Stimulated activated CD8-positive, alpha-beta memory T cell treated with anti-CD3 and anti-CD28 coated beads, Interleukin-7, amount 100 ng/mL, for 24 hours (primary cell): ENCODE results near the gene ARPC4.
"Not testable (repeated sequence)": the region's sequence is repeated elsewhere in the genome, so short reads cannot be mapped to it uniquely, and the experiment has no call there.

ENCODE experiments used
- DNase-seq: peaks from one replicate; pipeline ENCODE4 v3.0.0-alpha.2; 2020; ENCODE audit warnings: low read depth

Gene ARPC4

DNA sequence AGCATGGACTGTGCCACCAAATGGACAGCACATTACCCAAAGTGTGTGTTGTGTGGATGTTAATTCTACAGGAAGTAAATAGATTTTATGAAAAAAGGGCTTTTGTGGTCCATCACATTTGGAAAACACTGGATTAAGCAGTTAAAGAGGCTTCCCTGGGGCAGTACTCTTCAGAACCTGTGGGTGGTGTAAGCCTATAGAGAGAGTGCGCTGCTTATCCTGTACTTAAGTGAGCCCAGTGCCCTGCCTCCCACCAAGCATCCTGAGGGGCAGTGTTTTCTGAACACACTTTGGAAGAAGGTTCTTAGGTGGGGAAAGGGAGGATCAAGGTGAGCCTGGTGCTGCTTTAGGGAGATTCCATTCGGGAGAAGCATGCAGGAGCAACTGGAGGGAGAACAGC, 28.1 kb downstream of the ARPC4 start:
- no peak for DNase-seq

DNA sequence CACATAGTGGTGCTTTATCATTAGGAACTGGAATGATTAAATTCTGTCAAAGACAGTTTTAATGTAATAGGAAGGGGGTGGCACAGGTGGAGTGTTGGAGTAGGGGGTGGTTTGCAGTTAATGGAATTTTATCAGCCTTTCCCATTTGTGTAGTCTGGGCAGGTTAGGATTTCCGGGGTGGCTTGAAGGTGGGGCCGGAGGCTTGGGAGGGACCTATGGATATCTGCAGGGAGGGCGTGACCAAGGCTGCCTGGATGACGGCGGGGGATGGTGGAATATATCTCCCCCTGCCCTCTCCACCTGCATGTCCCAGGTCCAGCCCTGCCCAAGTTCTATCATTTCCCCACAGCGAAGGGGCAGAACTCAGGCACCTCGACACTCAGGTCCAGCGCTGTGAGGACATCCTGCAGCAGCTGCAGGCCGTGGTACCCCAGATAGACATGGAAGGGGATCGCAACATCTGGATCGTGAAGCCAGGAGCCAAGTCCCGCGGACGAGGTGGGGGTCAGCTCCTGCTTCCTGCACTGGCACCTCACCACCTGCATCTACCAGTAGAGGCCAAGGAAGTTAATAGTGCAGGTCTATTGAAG, 32.7 kb downstream of the ARPC4 start:
- DNase-seq: no peak

- DNase-seq: no peak
Observed at GRCh38 chr3:9826815-9827573, 34.1 kb downstream of the ARPC4 start.

GRCh38 chr3:9828801-9829755, 36.2 kb downstream of the ARPC4 start:
- DNase-seq: no peak

- no peak for DNase-seq
Observed at GRCh38 chr3:9831253-9831652, 38.4 kb downstream of the ARPC4 start.

- DNase-seq: no peak
Observed at GRCh38 chr3:9833078-9833477, 40.2 kb downstream of the ARPC4 start.

DNA sequence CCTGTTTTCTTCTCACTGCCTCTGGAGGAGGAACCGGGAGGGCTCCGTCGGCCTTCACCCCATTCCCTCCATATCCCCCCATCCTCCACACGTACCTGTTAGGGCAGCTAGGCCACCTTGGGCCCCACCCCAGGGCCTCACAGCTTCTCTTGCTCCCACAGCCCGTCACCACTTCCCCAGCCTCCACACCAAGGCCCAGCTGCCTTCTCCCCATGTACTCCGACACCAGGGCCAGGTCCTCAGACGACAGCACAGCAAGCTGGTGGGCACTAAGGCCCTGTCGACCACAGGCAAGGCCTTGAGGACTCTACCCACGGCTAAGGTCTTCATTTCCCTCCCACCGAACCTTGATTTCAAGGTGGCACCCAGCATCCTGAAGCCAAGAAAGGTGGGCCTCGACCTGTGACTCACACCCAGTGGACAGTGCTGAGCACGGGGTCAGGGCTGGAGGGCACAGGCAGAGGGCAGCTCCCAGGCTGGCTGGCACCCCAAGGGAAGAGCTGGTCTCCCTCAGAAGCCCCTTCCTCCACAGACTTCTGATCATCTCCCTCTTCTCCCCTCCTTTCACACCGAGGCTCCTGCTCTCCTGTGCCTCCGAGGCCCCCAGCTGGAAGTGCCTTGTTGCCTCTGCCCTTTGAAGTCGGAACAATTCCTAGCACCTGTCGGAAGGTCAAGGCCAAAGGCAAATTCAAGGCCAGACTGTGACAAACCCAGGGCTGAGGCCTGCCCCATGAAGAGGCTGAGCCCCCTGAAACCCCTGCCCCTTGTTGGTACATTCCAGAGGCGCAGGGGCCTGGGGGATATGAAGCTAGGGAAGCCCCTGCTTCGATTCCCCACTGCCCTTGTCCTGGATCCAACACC, 41.9 kb downstream of the ARPC4 start:
- no peak for DNase-seq

DNA sequence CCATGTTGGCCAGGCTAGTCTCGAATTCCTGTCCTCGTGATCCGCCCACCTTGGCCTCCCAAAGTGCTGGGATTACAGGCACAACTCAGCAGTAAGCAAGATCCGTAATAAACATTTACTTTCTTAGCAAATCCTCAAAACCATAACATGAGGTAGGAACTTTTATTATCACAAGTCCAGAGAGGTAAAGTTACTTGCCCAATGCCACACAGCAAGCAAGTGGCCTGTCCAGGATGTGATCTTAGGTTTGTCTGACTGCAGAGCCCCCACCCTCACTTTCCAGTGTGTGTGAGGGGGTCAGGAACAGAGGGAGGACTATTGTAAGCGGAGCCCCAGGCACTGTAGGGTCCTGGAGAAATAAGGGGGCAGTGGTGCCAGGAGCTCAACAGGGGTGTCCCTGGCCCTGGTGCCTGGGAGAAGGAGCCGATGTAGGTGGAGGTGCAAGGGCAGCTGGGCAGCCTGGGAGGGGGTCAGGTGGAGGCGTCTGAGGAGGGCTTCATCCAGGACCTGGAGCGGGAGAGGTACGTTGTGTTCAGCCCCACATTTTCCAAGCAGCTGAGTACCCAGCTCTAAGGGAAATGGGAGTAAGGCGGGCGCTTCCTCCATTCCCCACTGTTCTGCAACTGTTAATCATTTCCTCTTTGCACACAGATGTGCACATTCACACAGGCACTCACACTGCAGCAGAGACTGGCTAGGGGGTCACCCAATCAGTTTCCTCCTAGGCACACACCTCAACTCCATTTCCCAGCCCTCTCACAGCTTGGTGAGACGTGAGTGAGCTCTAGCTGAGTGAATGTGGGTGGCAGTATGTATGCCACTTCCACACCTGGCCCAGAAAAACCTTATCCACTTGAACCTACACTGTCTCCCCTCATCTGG, 45.1 kb downstream of the ARPC4 start:
- no peak for DNase-seq

DNA sequence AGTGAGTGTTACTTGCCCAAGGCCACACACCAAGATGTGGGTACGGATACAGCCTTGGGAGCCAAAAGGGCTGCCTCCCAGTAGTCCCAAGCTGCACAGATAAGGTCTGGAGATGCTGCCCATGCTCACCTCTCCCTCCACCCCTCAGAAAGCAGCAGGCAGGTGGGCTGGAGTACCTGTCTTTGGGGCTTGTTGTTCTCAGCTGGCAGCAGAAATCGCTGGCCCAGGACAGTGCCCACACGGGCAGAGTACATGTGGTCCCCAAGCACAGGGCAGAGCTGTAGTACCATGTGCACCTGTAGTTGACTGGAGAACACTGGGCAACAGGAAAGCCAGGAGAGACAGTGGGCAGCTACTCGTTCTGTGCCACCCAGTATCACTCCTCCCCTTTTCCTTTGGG, 46.0 kb downstream of the ARPC4 start:
- DNase-seq: no peak

DNA sequence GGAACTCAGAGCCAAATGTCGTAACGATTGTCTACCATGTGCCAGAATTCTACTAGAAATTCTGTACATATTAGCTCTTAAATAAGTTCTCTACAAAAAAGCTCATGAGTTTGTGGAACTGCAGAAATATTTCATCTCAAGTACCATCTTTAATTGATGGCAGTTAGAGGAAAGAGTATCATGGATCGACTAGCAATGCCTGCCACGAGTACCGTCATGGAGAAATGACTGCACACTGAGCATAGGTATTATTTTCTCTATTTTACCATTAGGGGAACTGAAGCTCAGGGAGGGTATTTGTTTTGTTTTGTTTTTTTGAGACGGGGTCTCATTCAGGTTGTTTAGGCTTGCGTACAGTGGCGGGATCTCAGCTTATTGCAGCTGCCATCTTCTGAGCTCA, 48.1 kb downstream of the ARPC4 start:
- no peak for DNase-seq

GRCh38 chr3:9843715-9844438, 51.0 kb downstream of the ARPC4 start, which contains the start of gene RPUSD3:
RPUSD3 (minus strand) TSS chr3:9844008; CDS start chr3:9843990, 18 bp downstream.
- peak; percentile 94 for DNase-seq

- no peak for DNase-seq
Observed at GRCh38 chr3:9846231-9846630, 53.3 kb downstream of the ARPC4 start.

DNA sequence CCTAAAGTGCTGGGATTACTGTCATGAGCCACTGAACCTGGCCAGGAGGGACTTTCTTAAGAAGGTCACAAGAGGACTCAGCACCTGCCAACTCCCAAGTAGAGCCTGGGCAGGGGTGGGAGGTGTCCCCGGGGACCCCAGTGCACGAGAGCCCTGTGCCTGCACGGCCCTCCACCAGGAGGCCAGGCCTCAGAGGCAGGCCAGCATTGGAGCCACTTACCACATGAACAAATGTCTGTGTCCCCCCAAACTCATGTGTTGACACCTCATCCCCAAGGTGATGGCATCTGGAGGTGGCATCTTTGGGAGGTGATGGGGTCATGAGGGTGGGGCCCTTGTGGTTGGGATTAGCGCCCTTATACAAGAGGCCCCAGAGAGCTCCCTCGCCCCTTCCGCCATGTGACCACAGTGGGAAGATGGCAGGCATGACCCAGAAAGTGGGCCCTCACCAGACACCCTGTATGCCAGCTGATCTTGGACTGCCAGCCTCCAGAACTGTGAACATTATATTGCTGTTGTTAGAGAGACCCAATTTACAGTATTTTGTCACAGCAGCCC, 54.1 kb downstream of the ARPC4 start:
- DNase-seq: no peak

DNA sequence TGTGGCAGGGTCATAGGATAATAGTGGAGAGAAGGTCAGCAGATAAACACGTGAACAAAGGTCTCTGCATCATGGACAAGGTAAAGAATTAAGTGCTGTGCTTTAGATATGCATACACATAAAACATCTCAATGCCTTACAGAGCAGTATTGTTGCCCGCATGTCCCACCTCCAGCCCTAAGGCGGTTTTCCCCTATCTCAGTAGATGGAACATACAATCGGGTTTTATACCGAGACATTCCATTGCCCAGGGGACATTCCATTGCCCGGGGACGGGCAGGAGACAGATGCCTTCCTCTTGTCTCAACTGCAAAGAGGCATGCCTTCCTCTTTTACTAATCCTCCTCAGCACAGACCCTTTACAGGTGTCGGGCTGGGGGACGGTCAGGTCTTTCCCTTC, 55.0 kb downstream of the ARPC4 start:
- not testable (repeated sequence) for DNase-seq

DNA sequence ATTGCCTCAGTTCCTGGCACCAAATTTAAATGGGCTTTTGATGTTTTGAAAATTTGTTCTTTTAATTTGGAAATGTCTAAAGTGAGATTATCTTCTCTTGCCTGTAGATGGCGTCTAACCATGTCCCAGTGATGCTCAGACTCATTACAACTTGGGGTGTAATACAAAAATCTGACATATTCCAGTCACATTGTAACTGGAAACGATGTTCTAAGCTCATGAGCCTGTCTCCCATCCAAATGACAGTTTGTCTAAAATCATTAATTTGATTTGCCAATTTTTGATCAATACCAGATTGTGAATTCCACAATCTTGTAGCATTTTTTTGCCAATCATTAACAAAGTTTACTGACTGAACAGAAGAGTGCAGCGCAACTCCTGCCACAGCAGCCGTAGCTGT, 56.0 kb downstream of the ARPC4 start:
- DNase-seq: not testable (repeated sequence)

GRCh38 chr3:9851383-9851782, 58.5 kb downstream of the ARPC4 start:
- not testable (repeated sequence) for DNase-seq

- DNase-seq: not testable (repeated sequence)
Observed at GRCh38 chr3:9851926-9852325, 59.0 kb downstream of the ARPC4 start.

- no peak for DNase-seq
Observed at GRCh38 chr3:9852528-9852927, 59.6 kb downstream of the ARPC4 start.

DNA sequence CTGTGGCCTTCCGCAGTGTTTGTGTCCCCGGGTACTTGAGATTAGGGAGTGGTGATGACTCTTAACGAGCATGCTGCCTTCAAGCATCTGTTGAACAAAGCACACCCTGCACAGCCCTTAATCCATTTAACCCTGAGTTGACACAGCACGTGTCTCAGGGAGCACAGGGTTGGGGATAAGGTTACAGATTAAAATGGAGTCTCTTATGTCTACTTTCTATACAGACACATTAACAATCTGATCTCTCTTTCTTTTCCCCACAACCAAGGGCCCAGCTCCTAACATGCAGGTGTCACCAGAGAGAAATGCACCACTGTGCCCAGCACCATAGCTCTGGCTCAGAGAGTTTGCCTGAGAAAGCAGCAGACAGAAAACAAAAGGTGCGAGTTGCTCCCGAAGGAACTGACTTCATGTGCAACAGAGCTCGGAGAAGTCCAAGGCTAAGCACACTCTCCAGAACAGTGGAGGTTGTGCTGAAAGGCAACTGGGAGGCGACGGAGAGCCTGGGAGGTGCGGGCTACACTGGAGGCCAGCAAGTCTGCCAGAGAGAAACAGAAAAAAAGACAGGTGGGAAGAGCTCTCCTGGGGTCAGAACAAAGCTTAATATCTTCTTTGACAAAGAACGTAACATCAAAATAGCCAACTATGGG, 61.5 kb downstream of the ARPC4 start:
- not testable (repeated sequence) for DNase-seq
